ENCODE measurements around the gene NSD2.

Gene NSD2

GRCh38 chr4:1986578-1987210 is 115.5 kb downstream of the NSD2 start:
- Histone ChIP-seq H3K4me1 (ENCODE audit: control insufficient read depth, insufficient read depth, low read length) (no peaks in the 10 kb centered on the region), H3K36me3 (ENCODE audit: control insufficient read depth in 2 of 2, insufficient read depth in 1 of 2, low read length in 2 of 2) (peaks cover 0 to 92% of the 10 kb centered on the region in 2 experiments; a peak in 1 of 3 replicates), H3K9me3 (ENCODE audit: control insufficient read depth, insufficient read depth, low read depth, low read length) (no peaks in the 10 kb centered on the region), H3K4me3 (ENCODE audit: low read depth, low read length) (no peak overlapping the region), H3K27ac (ENCODE audit: extremely low read depth, low read depth, low read length) (no peak overlapping the region)
- TF ChIP-seq HOXC10 (CRISPR knock-in tag; IDR thresholded peaks at IDR 0.05), result no peak
- TF ChIP-seq ZNF10 (tag by site-specific recombination; IDR thresholded peaks at IDR 0.05), result peak; percentile 44; the same call in 1 of the 2 replicates
- CTCF ChIA-PET, result interaction anchor here (1.1 kb wide), 1 partner anchor 23 kb away, joined by 3 read pairs; no protein-coding TSS in a partner anchor
- POLR2A ChIA-PET, result no interaction called here

DNA sequence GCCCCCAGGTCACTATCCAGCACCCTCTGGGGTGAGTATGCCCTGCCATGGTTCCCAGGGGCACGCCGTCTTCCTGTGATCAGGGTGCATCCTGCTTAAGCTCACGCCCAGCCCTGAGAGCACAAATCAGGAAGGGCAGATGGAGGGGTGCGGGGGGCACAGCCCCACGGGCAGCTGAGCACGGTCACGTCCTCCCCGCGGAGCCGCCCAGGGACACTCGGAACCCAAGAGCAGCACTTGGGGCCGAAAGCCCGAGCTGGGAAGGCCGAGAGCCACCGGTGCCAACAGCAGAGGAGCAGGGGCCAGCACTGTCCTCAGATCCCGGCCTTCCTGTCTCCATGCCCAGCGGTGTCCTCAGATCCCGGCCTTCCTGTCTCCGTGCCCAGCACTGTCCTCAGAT is 116.1 kb downstream of the NSD2 start:
- POLR2A ChIA-PET, result no interaction called here
- Histone ChIP-seq H3K36me3 (ENCODE audit: control insufficient read depth in 2 of 2, insufficient read depth in 1 of 2, low read length in 2 of 2) (peaks cover 0 to 86% of the 10 kb centered on the region in 2 experiments; a peak in 1 of 3 replicates), H3K27ac (ENCODE audit: extremely low read depth, low read depth, low read length) (no peak overlapping the region)

DNA sequence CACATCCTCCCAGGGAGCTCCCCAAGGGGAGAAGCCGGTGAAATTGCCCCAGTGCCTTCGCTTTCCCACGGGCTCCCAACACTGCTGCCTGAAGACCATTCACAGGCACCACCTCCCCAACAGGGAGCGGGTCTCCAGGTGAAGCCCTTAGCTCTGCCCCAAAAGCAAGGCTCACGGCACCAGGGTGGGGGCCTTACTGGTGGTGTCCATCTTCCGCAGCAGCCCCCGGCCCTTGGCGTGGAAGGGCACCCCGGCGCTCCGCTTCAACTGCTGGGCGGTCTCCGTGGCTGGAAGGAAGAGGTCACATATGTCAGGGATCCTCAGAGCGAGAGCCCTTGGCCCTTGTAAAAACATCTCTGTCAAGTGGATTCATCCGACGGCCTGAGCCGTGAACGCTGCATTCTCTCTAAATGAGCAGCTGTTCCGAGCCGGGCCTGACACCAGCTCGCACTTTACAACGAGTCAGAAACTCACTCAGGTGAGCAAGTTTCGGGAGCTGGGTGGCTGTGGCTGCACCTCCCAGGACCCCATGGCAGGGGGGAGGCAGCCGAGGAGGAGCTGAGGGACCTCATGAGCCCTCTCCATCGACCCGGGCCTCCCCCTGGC is 116.6 kb downstream of the NSD2 start:
- H3K36me3 ChIP-seq (ENCODE audit: control insufficient read depth in 2 of 2, insufficient read depth in 1 of 2, low read length in 2 of 2), result peaks cover 0 to 81% of the 10 kb centered on the region in 2 experiments; a peak in 1 of 3 replicates
- ChIA-PET POLR2A (no interaction called here), CTCF (interaction anchor here (0.6 kb wide), 1 partner anchor 75 kb away, joined by 3 read pairs; no protein-coding TSS in a partner anchor)
- no peaks in the 10 kb centered on the region for H3K9me3 ChIP-seq (ENCODE audit: control insufficient read depth, insufficient read depth, low read depth, low read length)
- no peak for TF ChIP-seq ZNF488 (tag by site-specific recombination; IDR thresholded peaks at IDR 0.05)
- TF ChIP-seq ZNF510 (tag by site-specific recombination; IDR thresholded peaks at IDR 0.05; ENCODE audit: insufficient replicate concordance), result no peak
- no peak for TF ChIP-seq ZNF140 (tag by site-specific recombination; IDR thresholded peaks at IDR 0.05)
- no peaks in the 10 kb centered on the region for H3K4me1 ChIP-seq (ENCODE audit: control insufficient read depth, insufficient read depth, low read length)
- H3K27ac ChIP-seq (ENCODE audit: extremely low read depth, low read depth, low read length), result no peak overlapping the region
- no peak overlapping the region for H3K4me3 ChIP-seq (ENCODE audit: low read depth, low read length)

More for the DNA sequence above, 116.1 kb downstream of the NSD2 start:
- no peak overlapping the region for H3K4me3 ChIP-seq (ENCODE audit: low read depth, low read length)
- CTCF ChIA-PET, result no interaction called here
- no peaks in the 10 kb centered on the region for H3K4me1 ChIP-seq (ENCODE audit: control insufficient read depth, insufficient read depth, low read length)
- H3K9me3 ChIP-seq (ENCODE audit: control insufficient read depth, insufficient read depth, low read depth, low read length), result no peaks in the 10 kb centered on the region
- TF ChIP-seq ZFP69B (tag by site-specific recombination; IDR thresholded peaks at IDR 0.05), result no peak
- TF ChIP-seq ZNF488 (tag by site-specific recombination; IDR thresholded peaks at IDR 0.05), result no peak
- TF ChIP-seq ZNF302 (tag by site-specific recombination; IDR thresholded peaks at IDR 0.05; ENCODE audit: low read depth), result no peak

- Histone ChIP-seq H3K27ac (ENCODE audit: extremely low read depth, low read depth, low read length) (no peak overlapping the region), H3K4me1 (ENCODE audit: control insufficient read depth, insufficient read depth, low read length) (no peaks in the 10 kb centered on the region), H3K4me3 (ENCODE audit: low read depth, low read length) (no peak overlapping the region), H3K36me3 (ENCODE audit: control insufficient read depth in 2 of 2, insufficient read depth in 1 of 2, low read length in 2 of 2) (peaks cover 0 to 76% of the 10 kb centered on the region in 2 experiments; a peak in 2 of 3 replicates), H3K9me3 (ENCODE audit: control insufficient read depth, insufficient read depth, low read depth, low read length) (no peaks in the 10 kb centered on the region)
- POLR2A ChIA-PET, result no interaction called here
- TF ChIP-seq PRDM6 (tag by site-specific recombination; IDR thresholded peaks at IDR 0.05), result no peak
- no peak for TF ChIP-seq ZNF544 (tag by site-specific recombination; IDR thresholded peaks at IDR 0.05)
- TF ChIP-seq ZNF600 (tag by site-specific recombination; IDR thresholded peaks at IDR 0.05), result no peak
- TF ChIP-seq, protein P1, sequence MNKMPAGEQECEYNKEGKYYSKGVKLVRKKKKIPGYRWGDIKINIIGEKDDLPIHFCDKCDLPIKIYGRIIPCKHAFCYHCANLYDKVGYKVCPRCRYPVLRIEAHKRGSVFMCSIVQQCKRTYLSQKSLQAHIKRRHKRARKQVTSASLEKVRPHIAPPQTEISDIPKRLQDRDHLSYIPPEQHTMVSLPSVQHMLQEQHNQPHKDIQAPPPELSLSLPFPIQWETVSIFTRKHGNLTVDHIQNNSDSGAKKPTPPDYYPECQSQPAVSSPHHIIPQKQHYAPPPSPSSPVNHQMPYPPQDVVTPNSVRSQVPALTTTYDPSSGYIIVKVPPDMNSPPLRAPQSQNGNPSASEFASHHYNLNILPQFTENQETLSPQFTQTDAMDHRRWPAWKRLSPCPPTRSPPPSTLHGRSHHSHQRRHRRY (tag by site-specific recombination; IDR thresholded peaks at IDR 0.05), result no peak
- TF ChIP-seq, protein P2, sequence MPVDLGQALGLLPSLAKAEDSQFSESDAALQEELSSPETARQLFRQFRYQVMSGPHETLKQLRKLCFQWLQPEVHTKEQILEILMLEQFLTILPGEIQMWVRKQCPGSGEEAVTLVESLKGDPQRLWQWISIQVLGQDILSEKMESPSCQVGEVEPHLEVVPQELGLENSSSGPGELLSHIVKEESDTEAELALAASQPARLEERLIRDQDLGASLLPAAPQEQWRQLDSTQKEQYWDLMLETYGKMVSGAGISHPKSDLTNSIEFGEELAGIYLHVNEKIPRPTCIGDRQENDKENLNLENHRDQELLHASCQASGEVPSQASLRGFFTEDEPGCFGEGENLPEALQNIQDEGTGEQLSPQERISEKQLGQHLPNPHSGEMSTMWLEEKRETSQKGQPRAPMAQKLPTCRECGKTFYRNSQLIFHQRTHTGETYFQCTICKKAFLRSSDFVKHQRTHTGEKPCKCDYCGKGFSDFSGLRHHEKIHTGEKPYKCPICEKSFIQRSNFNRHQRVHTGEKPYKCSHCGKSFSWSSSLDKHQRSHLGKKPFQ (tag by site-specific recombination; IDR thresholded peaks at IDR 0.05), result no peak
- CTCF ChIA-PET, result interaction anchor here (0.6 kb wide), 2 partner anchors 76 to 986 kb away, joined by 3 read pairs; no protein-coding TSS in a partner anchor
These were observed 117.1 kb downstream of the NSD2 start for GRCh38 chr4:1988327-1988724.
